ENCODE data around the gene SLC4A4. TPM values are rescaled to one million over a fixed set of nuclear protein-coding genes. Genes with fewer than 3 reads are reported as not detected.

The SLC4A4 gene
- total and polyA plus RNA-seq, 4 donors: 3.0 to 36.7 (median 8.2) TPM

GRCh38 chr4:71583971-71584370 lies 245.2 kb downstream of the SLC4A4 start:
- Histone ChIP-seq H3K27me3 (ENCODE audit: control insufficient read depth in 4 of 4, insufficient read depth in 4 of 4, low read length in 3 of 4) (no peaks in the 10 kb centered on the region), H3K27ac (ENCODE audit: low read depth in 1 of 2, low read length in 2 of 2) (no peak overlapping the region), H3K9me3 (ENCODE audit: control insufficient read depth in 4 of 4, low read length in 3 of 4) (no peaks in the 10 kb centered on the region), H3K9ac (ENCODE audit: low read depth in 1 of 2, low read length in 2 of 2) (no peak overlapping the region), H3K36me3 (ENCODE audit: control insufficient read depth in 4 of 4, insufficient read depth in 3 of 4, low read depth in 1 of 4, low read length in 3 of 4) (no peaks in the 10 kb centered on the region), H3K4me1 (ENCODE audit: control insufficient read depth in 4 of 4, insufficient read depth in 4 of 4, low read length in 3 of 4) (no peaks in the 10 kb centered on the region), H3K4me3 (ENCODE audit: low read depth in 1 of 3, low read length in 3 of 3) (no peak overlapping the region)
- 84% methylated on average over 3 of the region's 3 CpGs for WGBS
- no peak for TF ChIP-seq JUND (IDR thresholded peaks at IDR 0.05)
- TF ChIP-seq HNF4G (IDR thresholded peaks at IDR 0.05): no peak
- no peak for TF ChIP-seq REST (IDR thresholded peaks at IDR 0.05)
- no peak for TF ChIP-seq SP1 (IDR thresholded peaks at IDR 0.05)
- TF ChIP-seq FOXA2 (IDR thresholded peaks at IDR 0.05): no peak
- no peak for TF ChIP-seq TAF1 (conservative IDR thresholded peaks at IDR 0.05)
- no peak for TF ChIP-seq EGR1 (IDR thresholded peaks at IDR 0.05; ENCODE audit: low read depth in 2 of 2)
- no peak for TF ChIP-seq NR2F2 (IDR thresholded peaks at IDR 0.05)
- no peak for TF ChIP-seq ATF3 (IDR thresholded peaks at IDR 0.05)
- no peak for TF ChIP-seq ZBTB33 (IDR thresholded peaks at IDR 0.05)
- no peak for TF ChIP-seq GABPA (IDR thresholded peaks at IDR 0.05 in 1 of 2, conservative IDR thresholded peaks at IDR 0.05 in 1 of 2)
- TF ChIP-seq RAD21 (IDR thresholded peaks at IDR 0.05): no peak
- no peak for TF ChIP-seq HNF4A (conservative IDR thresholded peaks at IDR 0.05)
- TF ChIP-seq CTCF (IDR thresholded peaks at IDR 0.05; ENCODE audit: low read depth, low read length, missing input control): no peak
- no peak for TF ChIP-seq FOXA1 (IDR thresholded peaks at IDR 0.05)
- no peak for DNase-seq (ENCODE audit: low spot score)

- H3K27ac ChIP-seq (ENCODE audit: low read depth in 1 of 2, low read length in 2 of 2): no peak overlapping the region
- no peak for DNase-seq (ENCODE audit: low spot score)
- no peaks in the 10 kb centered on the region for H3K4me1 ChIP-seq (ENCODE audit: control insufficient read depth in 4 of 4, insufficient read depth in 4 of 4, low read length in 3 of 4)
- H3K36me3 ChIP-seq (ENCODE audit: control insufficient read depth in 4 of 4, insufficient read depth in 3 of 4, low read depth in 1 of 4, low read length in 3 of 4): no peaks in the 10 kb centered on the region
- TF ChIP-seq MAX (IDR thresholded peaks at IDR 0.05): no peak
- no peak for TF ChIP-seq CTCF (IDR thresholded peaks at IDR 0.05; ENCODE audit: low read depth, low read length, missing input control)
- 41% methylated on average over 1 of the region's 1 CpG for WGBS
- no peak overlapping the region for H3K4me3 ChIP-seq (ENCODE audit: low read depth in 1 of 3, low read length in 3 of 3)
- no peak overlapping the region for H3K9ac ChIP-seq (ENCODE audit: low read depth in 1 of 2, low read length in 2 of 2)
- no peaks in the 10 kb centered on the region for H3K9me3 ChIP-seq (ENCODE audit: control insufficient read depth in 4 of 4, low read length in 3 of 4)
- no peaks in the 10 kb centered on the region for H3K27me3 ChIP-seq (ENCODE audit: control insufficient read depth in 4 of 4, insufficient read depth in 4 of 4, low read length in 3 of 4)
Measured at GRCh38 chr4:71584585-71584984, 245.8 kb downstream of the SLC4A4 start.

Data from liver (tissue), 9 donors.